ENCODE measurements around the gene NEAT1. TPM values are rescaled to one million over a fixed set of nuclear protein-coding genes. Genes with fewer than 3 reads are reported as not detected.

NEAT1 gene
- total RNA-seq, 1 donor from 2014 or later, result 37.2 TPM

- Mint-ChIP-seq H3K27me3 (ENCODE audit: low read depth) (peaks cover 12% of the 10 kb centered on the region), H3K9me3 (no peaks in the 10 kb centered on the region), H3K4me3 (peak overlapping the region; percentile 68), H3K4me1 (peaks cover 78% of the 10 kb centered on the region), H3K27ac (ENCODE audit: unreplicated experiment) (no peak overlapping the region), H3K36me3 (ENCODE audit: low read depth) (no peaks in the 10 kb centered on the region)
- no peak for DNase-seq (ENCODE audit: low read depth, low spot score)
- TF ChIP-seq CTCF (conservative IDR thresholded peaks at IDR 0.05), result no peak
Measured at GRCh38 chr11:65417702-65418430, 4.7 kb upstream of the NEAT1 start.

- DNase-seq (ENCODE audit: low read depth, low spot score), result no peak
- Mint-ChIP-seq H3K27me3 (ENCODE audit: low read depth) (peaks cover 13% of the 10 kb centered on the region), H3K27ac (ENCODE audit: unreplicated experiment) (peak overlapping the region; percentile 97), H3K4me3 (peak overlapping the region; percentile 82), H3K4me1 (peaks cover 78% of the 10 kb centered on the region), H3K9me3 (no peaks in the 10 kb centered on the region), H3K36me3 (ENCODE audit: low read depth) (no peaks in the 10 kb centered on the region)
- TF ChIP-seq CTCF (conservative IDR thresholded peaks at IDR 0.05), result no peak
Measured at GRCh38 chr11:65418431-65418680, 4.2 kb upstream of the NEAT1 start.

- no peaks in the 10 kb centered on the region for H3K9me3 Mint-ChIP-seq
- peak; percentile 77 for DNase-seq (ENCODE audit: low read depth, low spot score)
- H3K27ac Mint-ChIP-seq (ENCODE audit: unreplicated experiment), result peak overlapping the region; percentile 97
- peaks cover 16% of the 10 kb centered on the region for H3K27me3 Mint-ChIP-seq (ENCODE audit: low read depth)
- no peak for TF ChIP-seq CTCF (conservative IDR thresholded peaks at IDR 0.05)
- peaks cover 82% of the 10 kb centered on the region for H3K4me1 Mint-ChIP-seq
- H3K36me3 Mint-ChIP-seq (ENCODE audit: low read depth), result no peaks in the 10 kb centered on the region
- peak overlapping the region; percentile 82 for H3K4me3 Mint-ChIP-seq
Measured at GRCh38 chr11:65418681-65419459, 3.7 kb upstream of the NEAT1 start.

- Mint-ChIP-seq H3K4me3 (peak overlapping the region; percentile 82), H3K27ac (ENCODE audit: unreplicated experiment) (peak overlapping the region; percentile 97), H3K4me1 (peaks cover 87% of the 10 kb centered on the region), H3K27me3 (ENCODE audit: low read depth) (peaks cover 19% of the 10 kb centered on the region), H3K9me3 (no peaks in the 10 kb centered on the region), H3K36me3 (ENCODE audit: low read depth) (no peaks in the 10 kb centered on the region)
- TF ChIP-seq CTCF (conservative IDR thresholded peaks at IDR 0.05), result no peak
- no peak for DNase-seq (ENCODE audit: low read depth, low spot score)
Measured at GRCh38 chr11:65419460-65419771, 3.2 kb upstream of the NEAT1 start.

GRCh38 chr11:65419772-65420481 lies 2.7 kb upstream of the NEAT1 start:
- Mint-ChIP-seq H3K27me3 (ENCODE audit: low read depth) (peaks cover 22% of the 10 kb centered on the region), H3K9me3 (no peaks in the 10 kb centered on the region), H3K27ac (ENCODE audit: unreplicated experiment) (peak overlapping the region; percentile 81), H3K4me3 (peak overlapping the region; percentile 82), H3K4me1 (peaks cover 89% of the 10 kb centered on the region), H3K36me3 (ENCODE audit: low read depth) (no peaks in the 10 kb centered on the region)
- no peak for TF ChIP-seq CTCF (conservative IDR thresholded peaks at IDR 0.05)
- DNase-seq (ENCODE audit: low read depth, low spot score), result no peak
